HEK293T (cell line): Measurements from ENCODE around the gene PLEKHA7.

Source experiments
- CTCF ChIA-PET: fragments of 350-600 bp; formaldehyde crosslinking; extraction: SDS; loops from one replicate; lab custom pipeline; 2021; ENCODE audit warnings: antibody characterized with exemption, inconsistent platforms; lab: Yijun Ruan, JAX
- POLR2A ChIA-PET: fragments of 350-600 bp; formaldehyde crosslinking; extraction: SDS; loops from one replicate; lab custom pipeline; 2020; ENCODE audit warnings: antibody characterized with exemption, inconsistent platforms; lab: Yijun Ruan, JAX
- DNase-seq: peaks from one replicate; pipeline ENCODE4 v3.0.0; 2012; ENCODE audit warnings: mixed read lengths; ENCODE audit errors: extremely low spot score
- ARNT ChIP-seq: fragments of 450-650 bp; IDR thresholded peaks from 2 replicates; pipeline ENCODE4 v1.6.1; 2017; ENCODE audit warnings: mild to moderate bottlenecking
- BHLHE40 ChIP-seq: fragments of 450-650 bp; IDR thresholded peaks from 2 replicates; pipeline ENCODE4 v1.6.1; 2016; ENCODE audit warnings: mild to moderate bottlenecking, moderate library complexity, borderline replicate concordance
- CTBP1 ChIP-seq: fragments of 450-650 bp; IDR thresholded peaks from 2 replicates; pipeline ENCODE4 v1.6.1; 2016; ENCODE audit warnings: borderline replicate concordance
- ELF4 ChIP-seq: fragments of 450-650 bp; IDR thresholded peaks from 2 replicates; pipeline ENCODE4 v1.6.1; 2017; ENCODE audit warnings: antibody characterized with exemption
- FOXA1 ChIP-seq: fragments of 450-650 bp; IDR thresholded peaks from 2 replicates; pipeline ENCODE4 v1.6.1; 2016; ENCODE audit warnings: mild to moderate bottlenecking
- FOXK2 ChIP-seq: fragments of 450-650 bp; IDR thresholded peaks from 2 replicates; pipeline ENCODE4 v1.6.1; 2016; ENCODE audit warnings: mild to moderate bottlenecking
- FOXM1 ChIP-seq: fragments of 450-650 bp; IDR thresholded peaks from 2 replicates; pipeline ENCODE4 v1.6.1; 2017; ENCODE audit warnings: mild to moderate bottlenecking, borderline replicate concordance
- HDGF ChIP-seq: fragments of 450-650 bp; IDR thresholded peaks from 2 replicates; pipeline ENCODE4 v1.6.1; 2017; ENCODE audit warnings: antibody characterized with exemption, borderline replicate concordance
- L3MBTL2 ChIP-seq: fragments of 450-650 bp; conservative IDR thresholded peaks from 2 replicates; pipeline ENCODE4 v1.6.1; 2016; ENCODE audit warnings: mild to moderate bottlenecking
- LEF1 ChIP-seq: fragments of 450-650 bp; IDR thresholded peaks from 2 replicates; pipeline ENCODE4 v1.6.1; 2017; ENCODE audit warnings: mild to moderate bottlenecking, borderline replicate concordance
- NFRKB ChIP-seq: fragments of 450-650 bp; IDR thresholded peaks from 2 replicates; pipeline ENCODE4 v1.6.1; 2016; ENCODE audit warnings: mild to moderate bottlenecking, moderate library complexity
- PKNOX1 ChIP-seq: fragments of 450-650 bp; IDR thresholded peaks from 2 replicates; pipeline ENCODE4 v1.6.1; 2016
- SP1 ChIP-seq: fragments of 450-650 bp; IDR thresholded peaks from 2 replicates; pipeline ENCODE4 v1.6.1; 2017
- SUZ12 ChIP-seq: fragments of 450-650 bp; IDR thresholded peaks from 2 replicates; pipeline ENCODE4 v1.6.1; 2016; ENCODE audit warnings: mild to moderate bottlenecking
- TARDBP ChIP-seq: fragments of 450-650 bp; IDR thresholded peaks from 2 replicates; pipeline ENCODE4 v1.6.1; 2016
- ZNF384 ChIP-seq: fragments of 450-650 bp; IDR thresholded peaks from 2 replicates; pipeline ENCODE4 v1.6.1; 2016

PLEKHA7 gene

GRCh38 chr11:16737818-16738192 lies 276.4 kb downstream of the PLEKHA7 start:
- POLR2A ChIA-PET = interaction anchor here (0.7 to 1.3 kb wide), 8 partner anchors 10 to 502 kb away, joined by 3 to 4 read pairs (median 3); no protein-coding TSS in a partner anchor
- peak; percentile 18 for DNase-seq
- CTCF ChIA-PET = no interaction called here
- TF ChIP-seq PKNOX1 (no peak), BHLHE40 (no peak), SP1 (no peak), L3MBTL2 (no peak), HDGF (no peak), ZNF384 (no peak), TARDBP (no peak), CTBP1 (no peak), NFRKB (no peak), SUZ12 (no peak), ELF4 (no peak), LEF1 (no peak), ARNT (no peak), FOXK2 (no peak), FOXM1 (no peak), FOXA1 (no peak)
